Prostate gland (tissue), 2 donors: ENCODE measurements around the gene CTAG1A. TPM values are rescaled to one million over a fixed set of nuclear protein-coding genes. Genes with fewer than 3 reads are reported as not detected.
A peak's percentile ranks its signal among the peaks of the same experiment; 100 is the strongest.
"Not testable (repeated sequence)": the region's sequence is repeated elsewhere in the genome, so short reads cannot be mapped to it uniquely, and the experiment has no call there.

ENCODE experiments used
- DNase-seq: peaks from one replicate; pipeline ENCODE4 v3.0.0-alpha.2; 2019; ENCODE audit warnings: low spot score
- H3K27ac ChIP-seq, 2 donors: fragments of 200-600 bp; sonication (generic); 2 replicates each; pipeline ENCODE4 v1.5.1; 2017 to 2019
- H3K27me3 ChIP-seq: fragments of 200-600 bp; sonication (generic); replicated peaks from 2 replicates; pipeline ENCODE4 v1.5.1; 2019; ENCODE audit not compliant: insufficient read depth
- H3K36me3 ChIP-seq, 2 donors: fragments of 200-600 bp; sonication (generic); 1 replicate in 1 of 2; 2 replicates in 1 of 2; pipeline versions ENCODE4 v1.5.1 to v1.8.1; 2017 to 2019
- H3K4me1 ChIP-seq: fragments of 200-600 bp; sonication (generic); replicated peaks from 2 replicates; pipeline ENCODE4 v1.5.1; 2019
- H3K4me3 ChIP-seq, 2 donors: fragments of 200-600 bp; sonication (generic); 2 replicates each; pipeline ENCODE4 v1.5.1; 2017 to 2019
- H3K9me3 ChIP-seq: fragments of 200-600 bp; sonication (generic); 2 replicates; pipeline ENCODE4 v1.5.1; 2017
- CTCF ChIP-seq, 4 experiments: fragments of 200-600 bp in 2 of 4; fragments of 450-650 bp in 2 of 4; sonication (generic) in 2 of 4; IDR thresholded peaks; 1 replicate in 3 of 4; 2 replicates in 1 of 4; pipeline ENCODE4 v1.5.1; 2016 to 2019; ENCODE audit warnings: antibody characterized with exemption in 4 of 4, mild to moderate bottlenecking in 2 of 4, moderate library complexity in 2 of 4
- POLR2A ChIP-seq: fragments of 450-650 bp; IDR thresholded peaks from one replicate; pipeline ENCODE4 v1.6.1; 2016; ENCODE audit warnings: antibody characterized with exemption, mild to moderate bottlenecking
- POLR2AphosphoS5 ChIP-seq: sonication (generic); formaldehyde crosslinking; IDR thresholded peaks from one replicate; pipeline ENCODE4 v1.6.1; 2017; ENCODE audit warnings: antibody characterized with exemption
- WGBS: methylation state at CpG from one replicate; pipeline ENCODE4 v1.1.5; 2018; 5-methylcytosine and 5-hydroxymethylcytosine counted together
- intact Hi-C: fragments of 100-400 bp; cut with DNase I; formaldehyde crosslinking; loops from one replicate; pipeline ENCODE4 v1.14.2; 2022
- total RNA-seq, 2 donors: library from RNA; depleted of rRNA; stranded (reverse); fragments of >200 nt; gene quantifications; one replicate each; pipeline ENCODE4 v1.1.0, GENCODE V29; 2016

Gene CTAG1A
- total RNA-seq, 2 donors from 2014 or later, result 11.8 TPM; not detected in 1

GRCh38 chrX:154547245-154548027 lies 37.5 kb upstream of the CTAG1A start, which contains the start of gene IKBKG:
Gene IKBKG, plus strand, starts transcription at chrX:154547620. Its CDS starts 4,383 bp downstream, at chrX:154552003.
- intact Hi-C loops, result no loop called here
- peak within 1 kb of the TSS; percentile 81 to 82 for H3K27ac ChIP-seq
- no peaks in the 10 kb centered on the region for H3K9me3 ChIP-seq
- H3K4me3 ChIP-seq, result peak within 1 kb of the TSS; percentile 58 to 64
- 0% methylated on average over 25 of the region's 69 CpGs for WGBS
- peak; percentile 82 for DNase-seq
- TF ChIP-seq CTCF (IDR thresholded peaks at IDR 0.05) (no peak), POLR2AphosphoS5 (peak; percentile 41), POLR2A (no peak)
- no peaks in the 10 kb centered on the region for H3K27me3 ChIP-seq
- no peaks in the 10 kb centered on the region for H3K4me1 ChIP-seq
- H3K36me3 ChIP-seq, result no peaks in the 10 kb centered on the region

- no peaks in the 10 kb centered on the region for H3K27me3 ChIP-seq
- no peaks in the 10 kb centered on the region for H3K9me3 ChIP-seq
- H3K27ac ChIP-seq, result peak overlapping the region; percentile 81 to 82
- 0% methylated on average over 9 of the region's 9 CpGs for WGBS
- DNase-seq, result no peak
- H3K4me1 ChIP-seq, result no peaks in the 10 kb centered on the region
- H3K4me3 ChIP-seq, result peak overlapping the region; percentile 58 to 64
- intact Hi-C loops, result no loop called here
- no peaks in the 10 kb centered on the region for H3K36me3 ChIP-seq
- TF ChIP-seq CTCF (IDR thresholded peaks at IDR 0.05), result no peak
- TF ChIP-seq POLR2AphosphoS5, result no peak
- no peak for TF ChIP-seq POLR2A
Measured at GRCh38 chrX:154548028-154548316, 37.0 kb upstream of the CTAG1A start.

- intact Hi-C loops, result no loop called here
- no peak for DNase-seq
- H3K36me3 ChIP-seq, result no peaks in the 10 kb centered on the region
- no peak overlapping the region for H3K27ac ChIP-seq
- H3K27me3 ChIP-seq, result no peaks in the 10 kb centered on the region
- no peaks in the 10 kb centered on the region for H3K4me1 ChIP-seq
- WGBS, result 38% methylated on average over 1 of the region's 1 CpG
- H3K4me3 ChIP-seq, result no peak overlapping the region
- TF ChIP-seq POLR2AphosphoS5, result no peak
- TF ChIP-seq CTCF (IDR thresholded peaks at IDR 0.05), result no peak
- no peak for TF ChIP-seq POLR2A
- H3K9me3 ChIP-seq, result no peaks in the 10 kb centered on the region
Measured at GRCh38 chrX:154549766-154550165, 35.2 kb upstream of the CTAG1A start.

- H3K4me3 ChIP-seq, intact Hi-C loops, H3K9me3 ChIP-seq, H3K36me3 ChIP-seq, DNase-seq, H3K27me3 ChIP-seq, H3K27ac ChIP-seq, H3K4me1 ChIP-seq: not testable (repeated sequence)
- WGBS, result 86% methylated on average over 4 of the region's 18 CpGs
Measured at GRCh38 chrX:154552112-154552806, 32.7 kb upstream of the CTAG1A start.

GRCh38 chrX:154558060-154558690 lies 26.8 kb upstream of the CTAG1A start:
- no CpG with 5 or more reads among the region's 24 CpGs for WGBS

DNA sequence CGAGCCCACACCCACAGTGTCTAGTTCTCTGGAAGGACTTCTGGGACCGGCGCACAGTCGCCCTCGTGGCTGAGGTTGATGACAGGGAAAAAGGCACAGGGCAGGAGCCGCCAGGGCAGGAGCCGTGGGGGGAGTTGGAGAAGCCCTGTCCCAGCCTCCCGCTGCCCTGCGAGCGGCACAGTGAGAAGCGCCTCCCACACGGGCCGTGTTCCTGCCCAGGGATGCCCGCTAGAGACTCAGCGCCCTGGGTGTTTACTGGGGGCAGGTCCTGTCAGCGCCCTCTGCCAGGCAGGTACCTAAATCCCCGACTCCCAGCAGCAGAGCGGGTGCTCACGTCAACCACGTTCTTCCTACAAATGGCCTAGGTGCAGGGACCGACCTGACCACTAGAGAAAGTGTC lies 26.0 kb upstream of the CTAG1A start:
- DNase-seq, H3K36me3 ChIP-seq, H3K27me3 ChIP-seq, H3K4me3 ChIP-seq, H3K4me1 ChIP-seq, intact Hi-C loops, H3K27ac ChIP-seq, H3K9me3 ChIP-seq: not testable (repeated sequence)
- no CpG with 5 or more reads among the region's 21 CpGs for WGBS

More at GRCh38 chrX:154558060-154558690, 26.8 kb upstream of the CTAG1A start:
- H3K4me3 ChIP-seq, intact Hi-C loops, H3K4me1 ChIP-seq, H3K27me3 ChIP-seq, H3K27ac ChIP-seq, H3K9me3 ChIP-seq, H3K36me3 ChIP-seq, DNase-seq: not testable (repeated sequence)

GRCh38 chrX:154560326-154560725 lies 24.6 kb upstream of the CTAG1A start:
- H3K27me3 ChIP-seq, H3K27ac ChIP-seq, H3K4me3 ChIP-seq, H3K36me3 ChIP-seq, DNase-seq, H3K4me1 ChIP-seq, intact Hi-C loops, H3K9me3 ChIP-seq: not testable (repeated sequence)
- WGBS, result no CpG with 5 or more reads among the region's 31 CpGs

- H3K4me1 ChIP-seq, intact Hi-C loops, DNase-seq: not testable (repeated sequence)
Measured at GRCh38 chrX:154562295-154562694, 22.6 kb upstream of the CTAG1A start.

GRCh38 chrX:154570361-154570760 lies 14.6 kb upstream of the CTAG1A start:
- H3K27me3 ChIP-seq, intact Hi-C loops, H3K9me3 ChIP-seq, H3K4me1 ChIP-seq, H3K36me3 ChIP-seq, DNase-seq, H3K27ac ChIP-seq, H3K4me3 ChIP-seq: not testable (repeated sequence)
- WGBS, result no CpG with 5 or more reads among the region's 11 CpGs

More at GRCh38 chrX:154562295-154562694, 22.6 kb upstream of the CTAG1A start:
- H3K4me3 ChIP-seq, H3K9me3 ChIP-seq, H3K36me3 ChIP-seq, H3K27me3 ChIP-seq, H3K27ac ChIP-seq: not testable (repeated sequence)
- no CpG with 5 or more reads among the region's 10 CpGs for WGBS
